ENCODE data around the gene TTLL9. TPM values are rescaled to one million over a fixed set of nuclear protein-coding genes. Genes with fewer than 3 reads are reported as not detected.

The TTLL9 gene
- total RNA-seq, 2 donors from 2014 or later: not detected

GRCh38 chr20:31851240-31851955 lies 19.0 kb upstream of the TTLL9 start:
- DNase-seq (ENCODE audit: low spot score) (no peak), ATAC-seq (ENCODE audit: insufficient number of reproducible peaks, low FRiP score, low read depth) (no peak)
- Histone ChIP-seq H3K36me3 (no peaks in the 10 kb centered on the region), H3K27me3 (replicated peaks; ENCODE audit: insufficient read depth) (no peaks in the 10 kb centered on the region), H3K9me3 (no peaks in the 10 kb centered on the region), H3K27ac (no peak overlapping the region), H3K4me1 (ENCODE audit: control insufficient read depth in 1 of 2, low read depth in 2 of 2) (peaks cover 0 to 2% of the 10 kb centered on the region in 2 donors), H3K4me3 (no peak overlapping the region)
- no peak for TF ChIP-seq CTCF (IDR thresholded peaks at IDR 0.05)

DNA sequence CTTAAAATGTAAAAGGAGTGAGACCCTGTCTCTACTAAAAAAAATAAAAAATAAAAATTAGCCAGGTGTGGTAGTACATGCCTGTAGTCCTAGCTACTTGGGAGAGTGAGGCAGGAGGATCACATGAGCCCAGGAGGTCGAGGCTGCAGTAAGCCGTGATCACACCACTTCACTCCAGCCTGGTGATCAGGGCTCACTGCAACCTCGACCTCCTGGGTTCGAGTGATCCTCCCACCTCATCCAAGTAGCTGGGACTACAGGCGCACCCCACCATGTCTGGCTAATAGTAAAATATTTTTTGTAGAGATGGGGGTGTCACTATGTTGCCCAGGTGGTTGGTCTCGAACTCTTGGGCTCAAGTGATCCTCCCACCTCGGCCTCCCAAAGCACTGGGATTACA lies 17.0 kb upstream of the TTLL9 start:
- ATAC-seq (ENCODE audit: insufficient number of reproducible peaks, low FRiP score, low read depth) (no peak), DNase-seq (ENCODE audit: low spot score) (no peak)
- no peak overlapping the region for H3K27ac ChIP-seq
- H3K4me3 ChIP-seq: no peak overlapping the region
- no peaks in the 10 kb centered on the region for H3K4me1 ChIP-seq (ENCODE audit: control insufficient read depth in 1 of 2, low read depth in 2 of 2)
- H3K36me3 ChIP-seq: no peaks in the 10 kb centered on the region
- TF ChIP-seq CTCF (IDR thresholded peaks at IDR 0.05): no peak
- H3K9me3 ChIP-seq: no peaks in the 10 kb centered on the region
- H3K27me3 ChIP-seq (replicated peaks; ENCODE audit: insufficient read depth): no peaks in the 10 kb centered on the region

GRCh38 chr20:31856516-31856915 lies 13.9 kb upstream of the TTLL9 start:
- Histone ChIP-seq H3K27me3 (replicated peaks; ENCODE audit: insufficient read depth) (no peaks in the 10 kb centered on the region), H3K4me1 (ENCODE audit: control insufficient read depth in 1 of 2, low read depth in 2 of 2) (peaks cover 6 to 12% of the 10 kb centered on the region in 2 donors), H3K27ac (no peak overlapping the region), H3K4me3 (no peak overlapping the region), H3K9me3 (no peaks in the 10 kb centered on the region), H3K36me3 (no peaks in the 10 kb centered on the region)
- no peak for DNase-seq (ENCODE audit: low spot score)
- ATAC-seq (ENCODE audit: insufficient number of reproducible peaks, low FRiP score, low read depth): no peak
- no peak for TF ChIP-seq CTCF (IDR thresholded peaks at IDR 0.05)

DNA sequence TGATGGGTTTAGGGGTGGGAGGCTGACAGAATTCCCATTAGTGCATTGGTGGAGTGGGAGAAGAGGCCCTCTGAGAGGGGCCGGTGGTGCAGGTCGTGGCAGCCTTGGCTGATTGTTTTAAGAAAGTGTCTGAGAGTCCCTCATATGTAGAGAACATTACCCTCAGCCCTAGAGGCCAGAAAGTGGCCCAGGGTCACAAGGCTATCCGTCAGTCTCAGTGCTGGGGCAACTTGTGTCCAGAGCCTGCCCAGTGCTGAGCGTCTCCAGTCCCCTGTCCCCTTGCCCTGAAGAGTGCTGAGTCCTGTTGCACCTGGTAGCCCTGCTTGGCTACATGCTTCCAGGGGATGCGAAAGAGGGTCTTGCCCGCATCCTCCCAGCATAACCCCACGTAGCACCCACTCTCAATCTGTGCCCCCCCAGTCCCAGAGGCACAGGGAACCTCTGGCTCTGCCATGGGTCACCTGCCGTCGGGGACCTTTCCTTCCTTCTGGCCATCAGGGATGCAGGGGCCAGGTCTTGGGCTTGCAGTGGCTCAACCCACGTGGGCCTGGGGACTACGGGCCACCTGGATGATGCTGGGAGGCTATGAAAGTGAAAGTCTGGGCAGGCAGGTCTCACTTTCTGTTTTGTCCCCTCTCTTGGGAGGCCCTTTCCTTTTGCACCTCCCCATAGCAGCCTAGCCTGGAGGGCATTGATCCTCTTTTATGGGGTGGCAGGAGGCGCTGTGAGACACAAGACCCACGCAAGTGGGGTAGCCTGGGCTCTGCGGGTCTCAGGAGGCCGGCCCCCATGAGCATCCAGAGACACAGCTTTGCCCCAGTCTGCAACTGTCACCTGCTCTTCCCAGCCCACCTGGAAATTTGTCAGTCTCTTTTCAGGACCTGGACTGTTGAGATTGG lies 12.3 kb upstream of the TTLL9 start:
- H3K9me3 ChIP-seq: no peaks in the 10 kb centered on the region
- TF ChIP-seq CTCF (IDR thresholded peaks at IDR 0.05): no peak
- DNase-seq (ENCODE audit: low spot score) (no peak), ATAC-seq (ENCODE audit: insufficient number of reproducible peaks, low FRiP score, low read depth) (no peak)
- no peaks in the 10 kb centered on the region for H3K27me3 ChIP-seq (replicated peaks; ENCODE audit: insufficient read depth)
- no peak overlapping the region for H3K4me3 ChIP-seq
- no peak overlapping the region for H3K27ac ChIP-seq
- H3K4me1 ChIP-seq (ENCODE audit: control insufficient read depth in 1 of 2, low read depth in 2 of 2): peaks cover 6 to 12% of the 10 kb centered on the region in 2 donors
- no peaks in the 10 kb centered on the region for H3K36me3 ChIP-seq

GRCh38 chr20:31858760-31859083 lies 11.7 kb upstream of the TTLL9 start:
- no peaks in the 10 kb centered on the region for H3K27me3 ChIP-seq (replicated peaks; ENCODE audit: insufficient read depth)
- H3K9me3 ChIP-seq: no peaks in the 10 kb centered on the region
- H3K4me3 ChIP-seq: no peak overlapping the region
- H3K4me1 ChIP-seq (ENCODE audit: control insufficient read depth in 1 of 2, low read depth in 2 of 2): peaks cover 6 to 12% of the 10 kb centered on the region in 2 donors
- TF ChIP-seq CTCF (IDR thresholded peaks at IDR 0.05): no peak
- no peak overlapping the region for H3K27ac ChIP-seq
- ATAC-seq (ENCODE audit: insufficient number of reproducible peaks, low FRiP score, low read depth) (no peak), DNase-seq (ENCODE audit: low spot score) (no peak)
- no peaks in the 10 kb centered on the region for H3K36me3 ChIP-seq

Data from thoracic aorta (tissue), 2 donors.